HuH-7 (cell line): ENCODE results near the gene ZMYND19.
"Not testable (repeated sequence)": the region's sequence is repeated elsewhere in the genome, so short reads cannot be mapped to it uniquely, and the experiment has no call there.

Experiments used
- DNase-seq: peaks from one replicate; pipeline ENCODE4 v3.0.0; 2011; ENCODE audit warnings: low spot score

The ZMYND19 gene

DNA sequence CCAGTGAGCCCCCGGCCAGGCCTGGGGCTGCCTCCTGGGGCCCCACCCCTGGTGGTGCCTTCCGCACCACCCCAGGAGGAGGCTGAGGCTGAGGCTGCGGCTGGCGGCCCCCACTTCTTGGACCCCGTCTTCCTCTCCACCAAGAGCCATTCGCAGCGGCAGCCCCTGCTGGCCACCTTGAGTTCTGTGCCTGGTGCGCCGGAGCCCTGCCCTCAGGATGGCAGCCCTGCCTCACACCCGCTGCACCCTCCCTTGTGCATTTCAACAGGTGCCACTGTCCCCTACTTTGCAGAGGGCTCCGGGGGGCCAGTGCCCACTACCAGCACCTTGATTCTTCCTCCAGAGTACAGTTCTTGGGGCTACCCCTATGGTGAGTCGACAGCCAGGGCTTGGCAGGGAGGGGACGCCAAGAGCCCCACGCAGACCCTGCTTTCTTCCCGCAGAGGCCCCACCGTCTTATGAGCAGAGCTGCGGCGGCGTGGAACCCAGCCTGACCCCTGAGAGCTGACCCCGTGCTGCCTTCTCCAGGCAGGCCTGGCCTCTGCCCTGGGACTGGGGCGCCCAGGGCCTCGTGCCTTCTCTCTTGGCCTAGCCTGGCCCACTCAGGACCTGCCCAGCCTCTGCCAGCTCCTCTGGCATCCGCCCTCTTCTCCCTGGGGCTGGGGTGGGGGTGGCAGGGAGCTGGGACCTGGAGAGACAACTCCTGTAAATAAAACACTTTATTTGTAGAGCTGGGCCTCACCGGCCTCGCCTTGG, 24.5 kb upstream of the ZMYND19 start:
- no peak for DNase-seq

DNA sequence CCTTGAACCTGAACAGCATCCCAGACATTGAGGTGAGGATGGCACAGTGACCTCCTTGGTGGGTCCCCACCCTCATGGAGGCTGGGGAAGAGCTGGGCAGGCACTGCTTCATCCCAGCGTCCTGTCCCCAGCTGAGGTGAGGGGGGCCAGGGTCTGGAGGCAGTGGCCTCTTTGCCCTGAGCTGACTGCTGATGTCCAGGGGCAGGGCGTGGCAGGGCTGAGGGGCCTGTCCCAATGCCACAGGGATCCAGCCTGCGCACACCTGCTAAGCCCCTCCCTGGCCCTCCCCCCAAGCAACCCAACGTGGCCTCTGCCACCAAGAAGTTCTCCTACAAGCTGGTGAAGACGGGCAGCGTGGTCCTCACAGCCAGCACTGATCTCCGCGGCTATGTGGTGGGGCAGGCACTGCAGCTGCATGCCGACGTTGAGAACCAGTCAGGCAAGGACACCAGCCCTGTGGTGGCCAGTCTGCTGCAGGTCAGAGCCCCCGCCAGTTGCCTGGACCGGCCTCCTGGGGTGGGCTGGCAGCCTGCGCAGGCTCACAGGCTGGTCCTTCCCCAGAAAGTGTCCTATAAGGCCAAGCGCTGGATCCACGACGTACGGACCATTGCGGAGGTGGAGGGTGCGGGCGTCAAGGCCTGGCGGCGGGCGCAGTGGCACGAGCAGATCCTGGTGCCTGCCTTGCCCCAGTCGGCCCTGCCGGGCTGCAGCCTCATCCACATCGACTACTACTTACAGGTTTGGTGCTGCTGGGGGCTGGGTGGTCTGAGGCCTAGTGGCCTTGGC, 23.6 kb upstream of the ZMYND19 start:
- no peak for DNase-seq

GRCh38 chr9:137613259-137613658, 22.9 kb upstream of the ZMYND19 start:
- DNase-seq = no peak

DNA sequence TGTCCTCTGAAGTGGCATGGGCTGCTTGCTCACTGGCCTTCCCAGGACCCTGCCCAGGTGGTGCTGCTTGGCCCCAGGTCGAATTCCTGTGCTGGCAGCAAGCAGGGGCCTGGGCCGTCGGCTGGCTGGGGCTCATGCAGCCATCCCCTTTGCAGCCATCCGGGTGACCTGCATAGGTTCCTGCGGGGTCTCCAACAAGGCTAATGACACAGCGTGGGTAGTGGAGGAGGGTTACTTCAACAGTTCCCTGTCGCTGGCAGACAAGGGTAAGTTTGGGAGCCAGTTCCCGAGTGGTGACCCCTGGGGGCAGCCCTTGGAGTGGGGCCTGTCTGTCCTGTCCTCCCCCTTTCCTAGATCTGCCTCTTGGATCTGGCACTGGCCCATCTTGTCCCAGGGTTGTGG, 22.4 kb upstream of the ZMYND19 start:
- no peak for DNase-seq

GRCh38 chr9:137611623-137612609, 21.6 kb upstream of the ZMYND19 start:
- DNase-seq = peak; percentile 55

DNA sequence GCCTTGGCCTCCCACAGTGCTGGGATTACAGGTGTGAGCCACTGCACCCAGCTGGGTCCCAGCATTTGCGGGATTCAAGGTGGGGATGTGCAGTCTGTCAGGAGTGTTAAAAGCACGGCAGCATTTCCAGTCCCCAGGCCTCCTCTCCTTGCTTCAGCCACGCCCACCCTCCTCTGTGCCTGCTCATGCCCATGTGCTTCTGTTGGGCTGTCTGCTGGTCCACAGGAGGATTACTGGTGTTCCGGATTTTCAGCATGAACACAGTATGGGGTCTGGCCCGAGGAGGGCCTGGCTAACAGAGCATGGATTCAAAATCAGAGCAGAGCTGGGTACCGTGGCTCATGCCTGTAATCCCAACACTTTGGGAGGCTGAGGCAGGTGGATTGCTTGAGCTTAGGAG, 20.6 kb upstream of the ZMYND19 start:
- no peak for DNase-seq

GRCh38 chr9:137607141-137607857, 17.0 kb upstream of the ZMYND19 start:
- DNase-seq = peak; percentile 25

DNA sequence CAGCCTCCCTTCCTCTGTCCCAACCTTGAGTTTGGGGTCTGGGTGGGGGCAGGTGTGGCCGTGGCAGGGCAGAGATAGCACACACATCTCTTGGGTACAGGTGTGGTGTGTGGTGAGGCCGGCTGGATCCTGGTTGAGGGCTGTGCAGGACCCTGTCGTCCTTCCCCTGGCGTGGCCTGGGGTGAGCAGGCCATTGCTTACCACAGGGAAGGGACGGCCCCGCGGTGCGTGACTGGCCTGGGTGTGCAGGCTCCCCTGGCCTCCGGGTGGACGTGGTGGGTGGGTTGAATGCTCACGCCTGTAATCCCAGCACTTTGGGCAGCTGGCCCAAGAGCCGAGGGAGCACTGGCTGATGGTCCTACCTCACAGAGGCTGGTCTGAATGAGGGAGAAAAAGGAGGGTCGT, 16.4 kb upstream of the ZMYND19 start:
- DNase-seq = no peak

DNA sequence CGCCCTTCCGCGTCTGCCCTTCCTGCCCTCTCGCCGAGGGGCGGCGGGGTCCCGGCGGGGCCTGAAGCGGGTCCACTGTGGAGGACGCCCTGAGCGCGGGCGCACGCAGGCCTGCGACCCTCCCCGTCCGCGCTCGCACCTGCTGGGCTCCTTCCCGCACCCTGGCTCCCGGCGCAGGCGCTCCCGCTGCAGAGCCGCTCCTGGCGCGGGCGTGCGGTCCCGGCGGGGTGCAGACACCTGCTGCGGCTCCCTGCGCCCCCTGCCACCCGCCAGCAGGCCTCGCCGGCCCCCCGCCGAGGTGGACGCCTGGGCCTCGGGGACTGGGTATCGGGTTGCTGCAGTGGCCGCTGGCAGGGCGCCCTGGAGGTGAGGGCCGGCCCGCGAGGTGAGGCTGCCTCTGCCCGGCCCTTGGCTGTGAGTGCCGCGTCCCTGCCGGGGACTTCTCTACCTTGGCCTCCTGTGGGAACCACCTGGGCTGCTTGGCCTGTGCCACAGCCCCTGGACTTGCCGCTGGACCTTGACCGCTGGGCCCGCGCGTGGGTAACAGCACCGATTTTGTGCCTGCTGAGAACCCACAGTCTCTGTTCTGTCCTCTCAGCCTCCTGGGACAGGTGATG, 15.8 kb upstream of the ZMYND19 start:
- DNase-seq = peak; percentile 39

GRCh38 chr9:137605121-137606004, 15.1 kb upstream of the ZMYND19 start, which contains the start of gene ARRDC1:
TSS of gene ARRDC1 (plus strand) at chr9:137605686. CDS start at chr9:137605718, 32 bp downstream.
- DNase-seq = peak; percentile 91

- DNase-seq = no peak
Observed at GRCh38 chr9:137604345-137605086, 14.2 kb upstream of the ZMYND19 start.

GRCh38 chr9:137603879-137604278, 13.6 kb upstream of the ZMYND19 start:
- no peak for DNase-seq

- DNase-seq = no peak
Observed at GRCh38 chr9:137602661-137603060, 12.3 kb upstream of the ZMYND19 start.

GRCh38 chr9:137598943-137599342, 8.6 kb upstream of the ZMYND19 start:
- DNase-seq = no peak

DNA sequence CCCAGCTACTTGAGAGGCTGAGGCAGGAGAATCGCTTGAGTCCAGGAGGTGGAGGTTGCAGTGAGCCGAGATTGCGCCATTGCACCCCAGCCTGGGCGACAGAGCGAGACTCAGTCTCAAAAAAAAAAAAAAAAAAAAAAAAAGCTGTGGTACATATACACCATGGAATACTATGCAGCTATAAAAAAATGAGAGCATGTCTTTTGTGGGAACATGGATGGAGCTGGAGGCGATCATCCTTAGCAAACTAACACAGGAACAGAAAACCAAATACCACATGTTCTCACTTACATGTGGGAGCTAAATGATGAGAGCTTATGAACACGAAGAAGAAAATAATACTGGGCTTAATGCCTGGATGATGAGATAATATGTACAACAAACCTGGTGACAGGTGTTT, 6.3 kb upstream of the ZMYND19 start:
- not testable (repeated sequence) for DNase-seq

DNA sequence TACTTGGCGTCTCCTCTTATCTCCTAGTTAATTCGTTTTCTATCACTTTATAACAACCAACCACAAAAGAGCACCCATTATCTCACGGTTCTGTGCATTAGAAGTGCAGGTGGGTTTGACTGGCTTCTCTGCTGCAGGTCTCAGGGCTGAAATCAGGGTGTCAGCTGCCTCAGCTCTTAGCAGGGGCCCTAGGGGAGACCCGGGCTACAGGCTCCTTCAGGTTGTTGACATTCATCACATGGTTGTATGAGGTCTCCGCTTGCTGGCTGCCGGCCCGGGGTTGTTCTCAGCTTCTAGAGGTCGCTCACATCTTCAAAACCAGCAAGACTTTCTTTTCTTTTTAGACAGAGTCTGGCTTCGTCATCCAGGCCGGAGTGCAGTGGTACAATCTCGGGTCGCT, 2.9 kb upstream of the ZMYND19 start:
- DNase-seq = no peak

GRCh38 chr9:137592767-137593166, 2.5 kb upstream of the ZMYND19 start:
- no peak for DNase-seq

- no peak for DNase-seq
Observed at GRCh38 chr9:137590123-137590468, 216 bp downstream of the ZMYND19 start.

DNA sequence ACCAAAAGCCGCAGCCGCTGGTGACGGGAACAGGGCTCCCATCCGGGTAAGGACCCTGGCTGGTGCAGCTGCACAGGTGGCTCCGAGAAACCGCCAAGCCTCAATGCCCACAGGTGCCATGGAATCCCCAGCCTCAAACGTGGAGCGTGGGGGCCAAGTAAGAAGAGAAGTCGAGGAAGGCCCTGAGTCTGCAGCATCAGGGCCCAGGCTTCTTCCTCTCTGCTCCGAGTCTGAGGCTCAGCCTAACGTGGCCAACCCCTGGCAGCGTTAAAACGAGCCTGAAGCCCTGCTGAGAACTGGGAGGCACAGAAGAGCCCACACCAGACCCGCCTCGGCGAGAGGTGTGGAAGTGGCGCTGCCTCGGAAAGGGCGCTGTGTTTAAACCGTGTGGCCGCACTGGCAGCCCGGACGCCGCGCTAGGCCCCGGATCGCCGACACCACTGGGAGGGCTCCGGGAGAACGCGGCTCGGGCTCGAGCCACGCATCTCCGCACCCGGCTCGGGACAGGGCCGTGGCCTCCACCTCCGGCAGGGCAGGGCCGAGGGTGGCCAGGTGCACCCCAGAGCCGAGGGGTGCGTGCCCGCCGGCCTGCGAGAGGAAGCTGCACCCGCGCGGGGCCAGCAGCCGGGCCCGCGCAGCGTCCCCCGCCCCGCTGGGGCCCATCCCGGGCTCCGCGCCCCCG, 730 bp downstream of the ZMYND19 start:
- DNase-seq = no peak
